Erythroblast (primary cell): Measurements from ENCODE around the gene SULT1E1.

Experiments used
- GATA1 ChIP-seq: IDR thresholded peaks from 2 replicates; pipeline ENCODE4 v1.6.1; 2011; ENCODE audit warnings: low read depth, mild to moderate bottlenecking, control low read depth, low read length, moderate library complexity
- POLR2A ChIP-seq: IDR thresholded peaks from 2 replicates; pipeline ENCODE4 v1.6.1; 2011; ENCODE audit warnings: mild to moderate bottlenecking, low read length

DNA sequence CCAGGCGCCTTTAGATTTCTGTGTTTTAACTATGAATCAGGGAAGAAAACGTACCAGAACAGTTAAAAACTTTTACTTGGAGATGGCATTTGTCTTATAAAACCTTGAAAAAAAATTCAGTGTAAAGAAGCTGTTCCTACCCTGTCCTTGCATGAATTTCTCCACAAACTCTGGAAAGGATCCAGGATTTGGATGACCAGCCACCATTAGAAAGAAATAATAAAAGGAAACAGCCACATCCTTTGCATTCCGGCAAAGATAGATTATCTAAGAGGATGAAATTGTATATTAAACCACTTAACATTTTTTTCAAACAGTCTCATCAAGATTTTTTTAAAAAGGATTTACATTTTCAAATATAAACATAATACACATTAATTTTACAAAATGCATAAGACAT lies 10.6 kb downstream of the SULT1E1 start:
- TF ChIP-seq POLR2A, result no peak
- TF ChIP-seq GATA1, result no peak
